MM.1S (cell line): ENCODE results near the gene SNTN.

Experiments used
- DNase-seq: peaks from one replicate; pipeline ENCODE4 v3.0.0-alpha.2; 2015
- H2AFZ ChIP-seq: fragments of 300-600 bp; sonication (generic); 2 replicates; pipeline ENCODE4 v1.6.0; 2016; ENCODE audit warnings: antibody characterized with exemption, low read length
- H3F3A ChIP-seq: fragments of 300-600 bp; sonication (generic); 2 replicates; pipeline ENCODE4 v1.6.1; 2016; ENCODE audit warnings: mild to moderate bottlenecking, antibody characterized with exemption, low read length, moderate library complexity, mixed read lengths; ENCODE audit not compliant: insufficient read depth
- H3K27ac ChIP-seq: fragments of 300-600 bp; sonication (generic); 2 replicates; pipeline ENCODE4 v1.5.1; 2016; ENCODE audit warnings: mild to moderate bottlenecking, low read length
- H3K27me3 ChIP-seq: fragments of 300-600 bp; sonication (generic); replicated peaks from 2 replicates; pipeline ENCODE4 v1.6.0; 2016; ENCODE audit warnings: low read length; ENCODE audit not compliant: insufficient read depth
- H3K36me3 ChIP-seq: fragments of 300-600 bp; sonication (generic); replicated peaks from 2 replicates; pipeline ENCODE4 v1.6.1; 2016; ENCODE audit warnings: mild to moderate bottlenecking, low read length, mixed read lengths; ENCODE audit not compliant: insufficient read depth
- H3K4me1 ChIP-seq: fragments of 300-600 bp; sonication (generic); 2 replicates; pipeline ENCODE4 v1.6.1; 2016; ENCODE audit warnings: low read length, mixed read lengths
- H3K4me2 ChIP-seq: fragments of 300-600 bp; sonication (generic); 2 replicates; pipeline ENCODE4 v1.6.0; 2016; ENCODE audit warnings: low read depth, low read length
- H3K4me3 ChIP-seq: fragments of 300-600 bp; sonication (generic); 2 replicates; pipeline ENCODE4 v1.5.1; 2016; ENCODE audit warnings: low read length, mixed read lengths
- H3K79me2 ChIP-seq: fragments of 300-600 bp; sonication (generic); 2 replicates; pipeline ENCODE4 v1.6.1; 2016; ENCODE audit warnings: mixed run types, low read length, mixed read lengths
- H3K9ac ChIP-seq: fragments of 300-600 bp; sonication (generic); 2 replicates; pipeline ENCODE4 v1.6.1; 2016; ENCODE audit warnings: low read length, mixed read lengths
- H3K9me2 ChIP-seq: fragments of 300-600 bp; sonication (generic); replicated peaks from 2 replicates; pipeline ENCODE4 v1.6.1; 2016; ENCODE audit warnings: mild to moderate bottlenecking, low read length, mixed read lengths; ENCODE audit not compliant: insufficient read depth
- H3K9me3 ChIP-seq: fragments of 300-600 bp; sonication (generic); replicated peaks from 2 replicates; pipeline ENCODE4 v1.6.1; 2016; ENCODE audit warnings: mild to moderate bottlenecking, low read length, mixed read lengths; ENCODE audit not compliant: insufficient read depth
- H4K20me1 ChIP-seq: fragments of 300-600 bp; sonication (generic); 2 replicates; pipeline ENCODE4 v1.6.1; 2016; ENCODE audit warnings: mild to moderate bottlenecking, low read length, moderate library complexity, mixed read lengths; ENCODE audit not compliant: insufficient read depth
- CTCF ChIP-seq: fragments of 300-600 bp; sonication (generic); IDR thresholded peaks from 2 replicates; pipeline ENCODE4 v1.5.1; 2016; ENCODE audit warnings: antibody characterized with exemption, low read length, mixed read lengths
- EZH2 ChIP-seq: fragments of 300-600 bp; sonication (generic); optimal IDR thresholded peaks from 2 replicates; pipeline ENCODE3; 2017; ENCODE audit warnings: low read depth, mild to moderate bottlenecking, antibody characterized with exemption, low read length, mixed read lengths
- EZH2phosphoT487 ChIP-seq: fragments of 300-600 bp; sonication (generic); IDR thresholded peaks from 2 replicates; pipeline ENCODE4 v1.6.1; 2018; ENCODE audit warnings: antibody characterized with exemption, low read length

The SNTN gene

GRCh38 chr3:63684081-63684480 is 31.6 kb downstream of the SNTN start:
- Histone ChIP-seq H3K9me2 (no peaks in the 10 kb centered on the region), H3K27me3 (no peaks in the 10 kb centered on the region), H3K36me3 (no peaks in the 10 kb centered on the region), H3K27ac (no peak overlapping the region), H3K79me2 (no peaks in the 10 kb centered on the region), H2AFZ (no peak overlapping the region), H3K4me1 (no peaks in the 10 kb centered on the region), H4K20me1 (no peaks in the 10 kb centered on the region), H3K4me2 (no peak overlapping the region), H3F3A (no peaks in the 10 kb centered on the region), H3K9me3 (no peaks in the 10 kb centered on the region), H3K9ac (no peak overlapping the region), H3K4me3 (no peak overlapping the region)
- DNase-seq, result no peak
- no peak for TF ChIP-seq EZH2
- no peak for TF ChIP-seq EZH2phosphoT487
- TF ChIP-seq CTCF, result no peak

- Histone ChIP-seq H3F3A (no peaks in the 10 kb centered on the region), H3K27ac (no peak overlapping the region), H3K9me3 (no peaks in the 10 kb centered on the region), H3K4me2 (no peak overlapping the region), H3K79me2 (no peaks in the 10 kb centered on the region), H2AFZ (no peak overlapping the region), H3K4me1 (no peaks in the 10 kb centered on the region), H4K20me1 (no peaks in the 10 kb centered on the region), H3K27me3 (no peaks in the 10 kb centered on the region), H3K9ac (no peak overlapping the region), H3K4me3 (no peak overlapping the region), H3K36me3 (no peaks in the 10 kb centered on the region), H3K9me2 (no peaks in the 10 kb centered on the region)
- TF ChIP-seq EZH2phosphoT487, result no peak
- no peak for DNase-seq
Measured at GRCh38 chr3:63685340-63685739, 32.9 kb downstream of the SNTN start.

GRCh38 chr3:63687278-63688225 is 35.1 kb downstream of the SNTN start:
- no peak for DNase-seq

More at GRCh38 chr3:63687278-63688225, 35.1 kb downstream of the SNTN start:
- Histone ChIP-seq H4K20me1 (no peaks in the 10 kb centered on the region), H3F3A (no peaks in the 10 kb centered on the region), H3K36me3 (no peaks in the 10 kb centered on the region), H3K4me3 (no peak overlapping the region), H3K9me3 (no peaks in the 10 kb centered on the region), H3K4me1 (no peaks in the 10 kb centered on the region), H3K27me3 (no peaks in the 10 kb centered on the region), H3K4me2 (no peak overlapping the region), H3K9me2 (no peaks in the 10 kb centered on the region), H3K9ac (no peak overlapping the region), H2AFZ (no peak overlapping the region), H3K27ac (no peak overlapping the region), H3K79me2 (no peaks in the 10 kb centered on the region)
- TF ChIP-seq EZH2, result no peak
- TF ChIP-seq EZH2phosphoT487, result no peak
- no peak for TF ChIP-seq CTCF
